ENCODE data around the gene MOGAT1. TPM values are rescaled to one million over a fixed set of nuclear protein-coding genes. Genes with fewer than 3 reads are reported as not detected.

Gene MOGAT1
- total RNA-seq, 1 experiment from 2014 or later: not detected

DNA sequence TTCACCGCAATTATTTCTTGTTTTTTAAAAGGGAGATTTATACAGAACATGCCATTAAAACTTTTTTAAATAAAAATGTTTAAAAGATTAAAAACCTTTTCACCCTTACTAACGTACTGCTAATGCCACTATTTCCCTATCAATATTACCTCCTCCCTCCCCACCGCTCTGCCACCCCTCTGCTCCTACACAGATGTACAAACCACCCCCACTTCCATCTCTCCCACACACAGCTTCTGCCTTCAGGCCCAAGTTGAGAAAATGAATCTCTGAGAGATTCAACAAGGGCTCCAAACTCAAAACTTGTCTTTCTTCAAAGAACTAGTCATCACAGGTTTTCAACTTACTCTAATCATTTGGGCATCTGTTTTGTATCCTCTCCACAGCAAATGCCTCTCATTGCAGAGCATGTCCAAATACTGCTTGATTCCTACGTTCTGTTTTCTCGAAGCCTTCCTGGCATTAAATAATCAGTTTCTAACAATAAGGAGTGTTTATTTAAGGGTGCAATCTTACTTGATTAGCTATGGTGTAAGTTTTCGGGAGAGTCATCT is 47.6 kb upstream of the MOGAT1 start:
- 100% methylated on average over 1 of the region's 6 CpGs for WGBS (ENCODE audit: extremely low coverage, insufficient read length, low lambda C conversion rate)

More for the DNA sequence above, 47.6 kb upstream of the MOGAT1 start:
- Histone ChIP-seq H2AK5ac (ENCODE audit: insufficient read length, low read length) (no peak overlapping the region), H3K14ac (ENCODE audit: insufficient read depth, low read length) (no peak overlapping the region), H2BK120ac (ENCODE audit: low read depth, low read length, poor library complexity, severe bottlenecking) (no peak overlapping the region), H3K79me1 (ENCODE audit: insufficient read depth, low read depth, low read length, poor library complexity, severe bottlenecking) (no peaks in the 10 kb centered on the region), H3K4me2 (ENCODE audit: insufficient read depth, insufficient read length, low read length) (no peak overlapping the region), H2BK12ac (ENCODE audit: insufficient read length, low read depth, low read length) (no peak overlapping the region), H3K18ac (ENCODE audit: insufficient read length, low read depth, low read length) (no peak overlapping the region), H3K56ac (ENCODE audit: insufficient read length, low read depth, low read length) (no peak overlapping the region), H2AFZ (ENCODE audit: low read length) (no peak overlapping the region), H3T11ph (ENCODE audit: low read length) (no peak overlapping the region), H4K20me1 (ENCODE audit: control insufficient read depth, insufficient read depth, insufficient read length) (no peaks in the 10 kb centered on the region), H2BK20ac (ENCODE audit: low read depth, low read length, poor library complexity, severe bottlenecking) (no peak overlapping the region), H3K27ac (ENCODE audit: insufficient read length, low read depth, low read length) (no peak overlapping the region), H3K79me2 (ENCODE audit: insufficient read depth, low read length) (no peaks in the 10 kb centered on the region), H3K9me3 (ENCODE audit: control insufficient read depth, low read depth, low read length) (no peaks in the 10 kb centered on the region), H3K23me2 (ENCODE audit: insufficient read length, low read depth, low read length, poor library complexity, severe bottlenecking) (no peaks in the 10 kb centered on the region), H2BK15ac (ENCODE audit: low read depth, low read length) (no peak overlapping the region), H3K27me3 (ENCODE audit: insufficient read depth, low read length) (no peaks in the 10 kb centered on the region), H3K4me1 (ENCODE audit: insufficient read depth, low read length) (no peaks in the 10 kb centered on the region), H3K23ac (ENCODE audit: insufficient read length, low read depth, low read length) (no peak overlapping the region), H3K4ac (ENCODE audit: low read depth, low read length) (no peak overlapping the region), H2BK5ac (ENCODE audit: insufficient read length, low read length) (no peak overlapping the region), H4K91ac (ENCODE audit: insufficient read length, low read depth, low read length) (no peak overlapping the region), H4K8ac (replicated peaks; ENCODE audit: insufficient read length, low read depth, low read length) (no peak overlapping the region), H3K9ac (ENCODE audit: extremely low read depth, insufficient read length, low read length) (no peak overlapping the region), H4K5ac (ENCODE audit: insufficient read length, low read depth, low read length) (no peak overlapping the region)
- Mint-ChIP-seq H3K4me1 (no peaks in the 10 kb centered on the region), H3K27me3 (ENCODE audit: low read depth) (no peaks in the 10 kb centered on the region), H3K4me3 (no peak overlapping the region), H3K27ac (peak overlapping the region in 1 of 3 experiments; percentile 42; a peak in 1 of 7 replicates), H3K36me3 (ENCODE audit: insufficient read depth in 1 of 3, low read depth in 3 of 3) (peaks cover 14 to 72% (median 60%) of the 10 kb centered on the region in 3 experiments; a peak in 6 of 7 replicates), H3K9me3 (no peaks in the 10 kb centered on the region)
- TF ChIP-seq CTCF (conservative IDR thresholded peaks at IDR 0.05): no peak
- no peak for DNase-seq

Data from H9 (cell line).